GM19023 (cell line): ENCODE data around the gene PIK3CB.
A peak's percentile ranks its signal among the peaks of the same experiment; 100 is the strongest.
"Not testable (repeated sequence)": the region's sequence is repeated elsewhere in the genome, so short reads cannot be mapped to it uniquely, and the experiment has no call there.

Experiments used
- ATAC-seq: cut with Tn5 transposase; IDR thresholded peaks from one replicate; pipeline ENCODE4 v1.9.1; 2021; ENCODE audit warnings: mild to moderate bottlenecking, moderate library complexity; ENCODE audit not compliant: unreplicated experiment

Gene PIK3CB

DNA sequence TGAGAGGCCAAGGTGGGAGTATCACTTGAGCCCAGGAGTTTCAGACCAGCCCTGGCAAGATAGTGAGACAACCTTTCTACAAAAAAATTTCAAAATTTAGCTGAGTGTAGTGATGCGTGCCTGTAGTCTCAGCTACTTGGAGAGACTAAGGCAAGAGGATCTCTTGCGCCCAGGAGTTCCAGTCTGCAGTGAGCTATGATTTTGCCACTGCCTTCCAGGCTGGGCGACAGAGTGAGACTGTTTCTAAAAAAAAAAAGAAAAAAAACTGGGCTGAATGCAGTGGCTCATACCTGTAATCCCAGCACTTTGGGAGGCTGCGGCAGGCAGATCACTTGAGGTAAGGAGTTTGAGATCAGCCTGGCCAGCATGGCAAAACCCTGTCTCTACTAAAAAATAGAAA, 14.0 kb upstream of the PIK3CB start:
- ATAC-seq: no peak

DNA sequence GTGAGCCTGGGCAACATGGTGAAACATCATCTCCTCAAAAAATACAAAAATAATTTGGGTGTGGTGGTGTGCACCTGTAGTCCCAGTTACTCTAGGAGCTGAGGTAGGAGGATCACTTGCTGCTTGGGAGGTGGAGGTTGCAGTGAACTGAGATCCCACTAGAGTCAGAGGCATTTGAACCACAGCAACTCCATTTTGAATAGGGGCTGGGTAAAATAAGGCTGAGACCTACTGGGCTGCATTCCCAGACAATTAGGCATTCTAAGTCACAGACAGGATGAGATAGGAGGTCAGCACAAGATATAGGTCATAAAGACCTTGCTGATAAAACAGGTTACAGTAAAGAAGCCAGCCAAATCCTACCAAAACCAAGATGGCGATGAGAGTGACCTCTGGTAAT, 12.1 kb upstream of the PIK3CB start:
- not testable (repeated sequence) for ATAC-seq

DNA sequence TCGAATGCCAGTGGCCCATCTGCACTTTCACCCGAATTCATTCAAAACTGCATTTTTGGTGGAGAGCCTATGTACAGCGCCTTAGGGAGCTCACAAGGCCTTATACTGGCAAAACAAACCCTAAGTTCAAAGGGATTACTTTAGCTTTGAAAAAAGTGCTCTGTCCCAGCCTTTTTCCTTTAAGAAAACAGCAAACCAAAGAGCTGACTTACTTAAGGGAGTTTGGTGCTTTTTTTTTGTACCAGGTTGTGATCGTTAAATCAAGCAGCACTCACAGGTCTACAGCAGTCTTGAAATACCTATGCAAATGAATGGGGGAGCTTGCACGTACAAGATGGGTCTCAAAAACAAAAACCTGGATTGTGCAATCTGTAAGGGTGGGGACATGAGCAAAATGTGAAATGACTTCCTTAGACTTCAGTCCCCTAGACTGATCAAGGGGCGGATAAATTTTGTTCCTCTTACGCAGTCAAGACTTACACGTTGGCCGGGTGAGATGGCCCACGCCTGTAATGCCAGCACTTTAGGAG, 11.6 kb upstream of the PIK3CB start:
- ATAC-seq: no peak

DNA sequence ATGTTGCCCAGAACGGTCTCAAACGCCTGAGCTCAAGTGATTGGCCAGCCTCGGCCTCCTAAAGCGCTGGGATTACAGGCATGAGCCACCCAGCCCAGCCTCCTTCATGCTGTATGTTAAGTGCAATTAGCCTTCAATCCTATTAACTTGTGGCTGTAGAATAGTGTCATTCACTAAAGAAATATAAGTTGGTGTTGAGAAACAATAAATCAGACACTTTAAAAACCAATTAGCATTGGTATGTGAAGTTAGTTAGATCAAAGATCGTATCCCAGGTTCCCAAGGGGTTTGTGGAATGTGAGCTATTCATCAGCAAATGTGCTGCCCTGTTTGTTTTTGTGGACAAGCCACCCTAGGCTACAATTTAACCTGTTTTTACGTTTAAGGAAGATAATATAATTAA, 11.0 kb upstream of the PIK3CB start:
- no peak for ATAC-seq

DNA sequence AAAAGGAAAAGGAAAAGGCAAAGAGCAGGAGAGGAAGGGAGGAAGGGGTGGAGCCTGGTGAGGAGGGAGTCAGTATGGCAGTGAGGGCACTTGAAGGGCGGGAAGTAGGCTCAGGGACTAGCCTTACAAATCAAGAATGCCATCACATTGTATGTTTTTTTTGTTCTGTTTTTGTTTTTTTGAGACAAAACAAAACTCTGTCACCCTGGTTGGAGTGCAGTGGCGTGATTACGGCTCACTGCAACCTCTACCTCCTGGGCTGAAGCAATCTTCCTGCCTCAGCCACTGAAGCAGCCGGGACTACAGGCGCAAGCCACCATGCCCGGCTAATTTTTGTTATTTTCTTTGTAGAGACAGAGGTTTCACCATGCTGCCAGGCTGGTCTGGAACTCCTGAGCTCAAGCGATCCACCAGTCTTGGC, 10.5 kb upstream of the PIK3CB start:
- ATAC-seq: no peak

DNA sequence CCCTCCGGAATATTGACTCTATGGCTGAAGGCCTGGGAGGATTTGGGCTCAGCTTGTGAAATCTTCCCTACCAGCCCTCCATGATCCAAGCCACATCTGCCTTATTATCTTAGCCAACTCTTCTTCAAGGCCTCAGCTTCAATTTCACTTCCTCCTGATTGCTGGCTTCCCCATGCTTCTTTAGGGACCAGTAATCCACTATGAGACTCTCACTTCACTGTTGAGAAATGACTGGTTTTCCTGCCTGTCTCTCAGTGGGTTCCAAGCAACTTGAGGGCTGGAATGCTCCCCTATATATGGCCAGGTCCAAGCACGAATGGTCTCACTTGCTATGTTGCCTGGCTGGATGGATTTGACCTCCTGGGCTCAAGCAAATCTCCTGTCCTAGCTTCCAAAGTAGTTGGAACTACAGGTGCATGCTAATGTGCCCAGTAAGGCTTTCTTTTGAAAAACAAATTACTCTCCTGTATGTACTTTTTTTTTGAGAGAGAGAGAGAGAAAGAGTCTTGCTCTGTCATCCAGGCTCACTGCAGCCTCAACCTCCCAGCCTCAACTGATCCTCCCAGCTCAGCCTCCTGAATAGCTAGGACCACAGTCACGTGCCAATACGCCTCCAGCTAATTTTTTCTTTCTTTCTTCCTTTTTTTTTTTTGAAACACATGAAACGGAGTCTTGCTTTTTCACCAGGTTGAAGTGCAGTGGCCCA, 7.9 kb upstream of the PIK3CB start:
- no peak for ATAC-seq

DNA sequence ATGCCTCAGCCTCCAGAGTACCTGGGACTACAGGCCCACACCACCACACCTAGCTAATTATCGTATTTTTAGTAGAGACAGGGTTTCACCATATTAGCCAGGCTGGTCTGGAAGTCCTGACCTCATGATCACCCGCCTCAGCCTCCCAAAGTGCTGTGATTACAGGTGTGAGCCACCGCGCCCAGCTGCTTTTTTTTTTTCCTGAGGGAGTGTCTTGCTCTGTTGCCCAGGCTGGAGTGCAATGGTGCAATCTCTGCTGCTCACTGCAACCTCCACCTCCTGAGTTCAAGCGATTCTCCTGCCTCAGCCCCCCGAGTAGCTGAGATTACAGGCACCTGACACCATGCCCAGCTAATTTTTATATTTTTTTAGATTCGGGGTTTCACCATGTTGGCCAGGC, 3.7 kb upstream of the PIK3CB start:
- ATAC-seq: not testable (repeated sequence)

DNA sequence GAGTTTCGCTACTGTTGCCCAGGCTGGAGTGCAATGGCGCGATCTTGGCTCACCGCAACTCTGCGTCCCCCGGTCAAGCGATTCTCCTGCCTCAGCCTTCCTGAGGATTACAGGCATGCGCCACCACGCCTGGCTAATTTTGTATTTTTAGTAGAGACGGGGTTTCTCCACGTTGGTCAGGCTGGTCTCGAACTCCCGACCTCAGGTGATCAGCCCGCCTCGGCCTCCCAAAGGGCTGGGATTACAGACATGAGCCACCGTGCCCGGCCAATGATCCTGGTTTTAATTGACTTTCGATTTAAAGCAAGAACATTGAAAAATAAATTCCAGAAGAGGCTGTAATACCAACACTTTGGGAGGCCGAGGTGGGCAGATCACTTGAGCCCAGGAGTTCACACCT, 1.1 kb upstream of the PIK3CB start:
- ATAC-seq: not testable (repeated sequence)

DNA sequence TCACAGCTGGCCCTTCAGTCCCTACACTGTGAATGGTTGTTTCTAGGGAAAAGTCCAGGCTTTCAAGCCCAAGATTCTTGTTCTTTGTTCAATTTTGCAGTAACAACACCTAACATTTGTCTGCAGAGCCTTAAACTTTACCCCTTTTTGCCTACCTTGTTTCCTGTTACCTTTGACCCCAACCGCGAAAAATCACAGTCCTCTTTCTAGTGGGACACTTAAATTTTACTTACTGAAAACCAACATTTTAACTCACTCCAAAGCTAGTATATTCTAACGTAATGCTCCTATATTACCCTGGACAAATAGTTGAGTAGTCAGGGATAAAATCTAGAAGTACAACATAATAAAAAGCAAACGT, 649 bp upstream of the PIK3CB start:
- ATAC-seq: no peak

DNA sequence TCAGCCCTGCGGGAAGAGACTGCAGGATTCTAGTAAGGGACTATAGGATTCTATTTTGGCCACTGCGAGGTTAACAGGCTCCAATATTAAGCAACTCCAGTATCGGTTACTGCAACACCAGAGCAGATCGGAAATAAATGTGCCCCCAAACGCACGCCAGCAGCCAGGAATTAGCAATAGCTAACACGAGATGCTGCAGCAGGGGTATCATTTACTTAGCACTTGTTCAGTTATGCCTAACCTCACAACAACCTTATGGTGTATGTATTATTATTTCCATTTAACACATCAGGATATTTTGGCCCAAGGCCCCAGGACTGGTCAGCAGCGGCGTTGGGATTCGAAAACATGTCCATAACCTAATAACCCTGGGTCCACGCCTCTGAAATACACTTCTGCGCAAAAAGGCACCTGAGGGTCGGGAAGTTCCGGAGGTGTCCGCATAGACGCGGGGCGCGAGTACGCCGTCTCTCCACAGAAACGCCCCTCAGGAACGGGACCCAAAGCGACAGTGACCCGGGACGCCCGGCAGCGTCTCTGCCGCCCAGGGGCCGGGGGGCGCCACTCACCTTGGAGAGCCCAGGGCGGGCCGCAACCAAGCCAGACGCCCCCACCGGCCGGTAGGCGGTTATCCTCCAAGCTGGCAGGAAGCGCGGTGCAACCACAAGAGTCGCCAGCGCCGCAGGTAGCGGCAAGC, 681 bp downstream of the PIK3CB start:
- peak; percentile 2 for ATAC-seq

DNA sequence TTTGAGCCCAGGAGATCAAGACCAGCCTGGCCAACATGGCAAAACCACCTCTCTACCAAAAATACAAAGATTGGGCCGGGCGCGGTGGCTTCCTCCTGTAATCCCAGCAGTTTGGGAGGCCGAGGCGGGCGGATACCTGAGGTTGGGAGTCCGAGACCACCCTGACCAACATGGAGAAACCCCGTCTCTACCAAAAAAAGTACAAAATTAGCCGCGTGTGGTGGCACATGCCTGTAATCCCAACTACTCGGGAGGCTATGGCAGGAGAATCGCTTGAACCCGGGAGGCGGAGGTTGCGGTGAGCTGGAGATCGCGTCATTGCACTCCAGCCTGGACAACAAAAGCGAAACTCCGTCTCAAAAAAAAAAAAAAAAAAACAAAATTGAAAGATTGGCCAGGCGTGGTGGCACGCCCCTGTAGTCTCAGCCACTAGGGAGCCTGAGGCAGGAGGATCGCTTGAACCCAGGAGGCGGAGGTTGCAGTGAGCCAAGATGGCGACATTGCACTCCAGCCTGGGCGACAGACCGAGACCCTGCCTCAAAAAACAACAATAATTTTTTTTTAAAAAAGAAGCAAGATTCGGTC, 2.2 kb downstream of the PIK3CB start:
- not testable (repeated sequence) for ATAC-seq

DNA sequence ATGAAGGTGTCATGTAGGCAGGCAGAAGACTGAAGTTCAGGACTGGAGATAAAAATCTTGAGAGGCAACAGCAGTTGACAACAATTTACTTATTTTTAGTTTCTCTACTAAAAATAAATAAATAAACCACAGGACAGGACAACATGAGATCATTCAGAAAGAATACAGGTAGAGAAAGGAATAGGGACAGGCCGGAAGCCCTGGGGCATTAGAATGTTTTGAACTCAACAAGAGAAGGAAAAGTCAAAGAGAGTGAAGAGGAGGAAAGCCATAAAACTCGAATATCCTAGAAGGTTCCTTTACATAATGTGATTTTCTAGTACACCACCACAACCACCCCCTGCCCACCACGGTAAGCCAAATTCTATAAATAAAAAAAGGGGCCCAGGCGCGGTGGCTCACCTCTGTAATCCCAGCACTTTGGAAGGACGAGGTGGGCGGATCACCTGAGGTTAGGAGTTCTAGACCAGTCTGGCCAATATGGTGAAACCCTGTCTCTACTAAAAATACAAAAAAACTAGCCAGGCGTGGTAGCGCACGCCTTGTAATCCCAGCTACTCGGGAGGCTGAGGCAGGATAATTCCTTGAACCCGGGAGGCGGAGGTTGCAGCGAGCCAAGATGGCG, 4.7 kb downstream of the PIK3CB start:
- ATAC-seq: no peak

DNA sequence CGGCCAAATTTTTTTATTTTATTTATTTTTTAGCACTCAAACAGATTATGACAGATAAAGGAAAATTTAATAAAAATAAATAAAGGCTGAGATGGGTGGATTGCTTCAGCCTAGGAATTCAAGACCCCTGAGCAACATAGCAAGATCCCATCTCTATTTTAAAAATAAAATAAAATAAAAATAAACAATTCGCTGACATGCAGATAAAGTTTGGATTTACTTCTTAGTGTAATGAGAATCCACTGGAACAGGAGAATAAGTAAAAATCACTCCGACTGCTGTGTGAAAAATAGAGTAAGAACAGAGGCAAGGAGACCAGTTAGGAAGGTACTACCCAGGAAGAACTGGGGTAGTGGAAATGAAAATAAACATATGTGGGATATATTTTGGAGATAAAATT, 5.6 kb downstream of the PIK3CB start:
- no peak for ATAC-seq

DNA sequence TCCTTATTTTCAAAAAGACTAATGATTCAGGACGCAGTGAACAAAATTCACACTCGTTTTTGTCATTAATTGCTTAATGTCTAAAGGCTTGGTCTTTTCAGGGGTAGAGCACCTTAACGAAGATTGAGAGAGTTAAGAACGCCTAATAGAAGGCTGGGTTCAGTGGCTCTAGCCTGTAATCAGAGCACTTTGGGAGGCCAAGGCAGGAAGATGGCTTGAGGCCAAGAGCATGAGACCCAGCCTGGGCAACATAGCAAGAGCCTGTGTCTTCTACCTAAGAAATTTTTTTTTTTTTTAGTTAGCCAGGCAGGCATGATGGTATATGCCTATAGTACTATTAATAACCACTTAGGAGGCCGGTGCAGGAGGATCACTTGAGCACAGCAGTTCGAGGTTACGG, 7.5 kb downstream of the PIK3CB start:
- ATAC-seq: no peak

DNA sequence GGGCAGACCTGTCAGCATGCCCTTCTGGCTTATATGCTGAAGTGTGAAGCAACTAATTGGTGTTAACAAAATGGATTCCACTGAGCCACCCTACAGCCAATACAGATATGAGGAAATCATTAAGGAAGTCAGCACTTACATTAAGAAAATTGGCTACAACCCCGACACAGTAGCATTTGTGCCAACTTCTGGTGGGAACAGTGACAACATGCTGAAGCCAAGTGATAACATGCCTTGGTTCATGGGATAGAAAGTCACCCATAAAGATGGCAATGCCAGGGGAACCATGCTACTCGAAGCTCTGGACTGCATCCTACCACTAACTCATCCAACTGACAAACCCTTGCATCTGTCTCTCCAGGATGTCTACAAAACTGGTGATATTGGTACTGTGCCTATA, 9.4 kb downstream of the PIK3CB start:
- no peak for ATAC-seq

DNA sequence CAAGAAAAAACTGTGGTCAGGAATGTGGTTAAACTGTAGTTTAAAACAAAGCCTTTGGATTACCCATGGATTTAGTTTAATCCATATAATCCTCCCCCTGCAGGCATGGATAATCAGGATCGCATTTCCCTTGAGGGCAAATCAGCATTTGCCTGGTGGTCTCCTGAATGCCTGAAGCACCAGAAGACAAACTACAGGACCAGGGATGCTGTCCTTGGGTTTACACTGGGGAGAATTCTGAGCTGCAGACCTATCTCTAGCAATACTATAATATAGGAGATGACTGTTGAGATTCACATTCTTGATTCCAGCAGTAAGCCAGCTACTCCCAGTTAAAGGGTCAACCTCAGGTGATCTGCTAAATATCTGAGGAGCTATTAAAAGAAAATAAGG, 10.6 kb downstream of the PIK3CB start:
- ATAC-seq: no peak

DNA sequence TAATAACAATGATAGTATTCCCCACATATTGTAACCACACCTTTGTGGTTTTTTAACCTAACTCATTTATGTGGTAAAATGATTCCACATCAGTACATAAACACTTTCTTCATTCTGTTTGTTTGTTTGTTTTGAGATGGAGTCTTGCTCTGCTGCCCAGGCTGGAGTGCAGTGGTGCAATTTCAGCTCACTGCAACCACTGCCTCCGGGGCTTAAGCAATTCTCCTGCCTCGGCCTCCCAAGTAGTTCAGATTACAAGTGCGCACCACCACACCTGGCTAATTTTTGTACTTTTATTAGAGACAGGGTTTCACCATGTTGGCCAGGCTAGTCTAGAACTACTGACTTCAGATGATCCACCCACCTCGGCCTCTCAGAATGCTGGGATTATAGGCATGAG, 14.3 kb downstream of the PIK3CB start:
- ATAC-seq: not testable (repeated sequence)

DNA sequence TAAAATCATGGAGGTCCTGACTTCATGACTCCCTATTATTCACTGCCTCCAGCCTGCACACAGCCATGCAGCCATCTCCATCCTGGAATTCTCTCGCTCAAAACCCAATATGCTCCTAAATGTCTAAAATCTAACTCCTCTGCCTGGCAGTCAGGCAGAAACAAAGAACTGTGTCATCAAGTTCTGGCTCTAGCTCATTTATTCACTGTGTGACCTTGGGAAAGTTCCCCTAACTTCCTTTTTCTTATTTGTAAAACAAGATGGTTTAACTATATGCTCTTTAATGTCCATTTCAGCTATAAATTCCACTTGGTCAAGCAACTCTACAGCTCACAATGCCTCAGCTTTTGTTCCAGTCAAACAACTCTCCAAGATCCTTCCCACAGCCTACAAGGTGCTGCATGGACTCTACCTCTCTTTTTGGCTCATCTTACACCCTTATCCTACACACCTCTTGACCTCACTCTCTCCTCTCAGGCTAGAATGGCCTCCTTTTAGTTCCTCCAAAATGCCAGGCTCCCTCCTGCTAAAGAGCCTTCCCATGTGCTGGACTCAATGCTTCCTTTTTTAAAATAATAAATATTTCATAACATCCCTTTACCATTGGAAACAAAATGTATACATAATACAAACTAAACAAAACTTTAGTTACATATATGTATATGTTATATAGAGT, 16.4 kb downstream of the PIK3CB start:
- no peak for ATAC-seq

DNA sequence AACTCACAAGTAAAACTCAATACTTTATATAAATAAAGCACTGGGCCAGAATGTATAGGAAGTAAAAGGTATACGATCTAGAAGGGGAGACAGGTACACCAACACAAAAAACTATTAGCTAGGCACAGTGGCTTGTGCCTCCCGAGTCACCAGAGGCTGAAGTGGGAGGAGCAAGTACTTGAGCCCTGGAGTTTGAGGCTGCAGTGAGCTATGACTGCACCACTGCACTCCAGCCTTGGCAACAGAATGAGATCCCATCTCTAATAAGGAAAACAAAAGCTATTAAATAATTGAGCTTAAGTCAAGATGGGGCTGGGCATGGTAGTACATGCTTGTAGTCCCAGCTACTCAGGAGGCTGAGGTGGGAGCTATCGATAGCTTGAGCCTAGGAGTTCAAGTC, 17.0 kb downstream of the PIK3CB start:
- ATAC-seq: no peak

DNA sequence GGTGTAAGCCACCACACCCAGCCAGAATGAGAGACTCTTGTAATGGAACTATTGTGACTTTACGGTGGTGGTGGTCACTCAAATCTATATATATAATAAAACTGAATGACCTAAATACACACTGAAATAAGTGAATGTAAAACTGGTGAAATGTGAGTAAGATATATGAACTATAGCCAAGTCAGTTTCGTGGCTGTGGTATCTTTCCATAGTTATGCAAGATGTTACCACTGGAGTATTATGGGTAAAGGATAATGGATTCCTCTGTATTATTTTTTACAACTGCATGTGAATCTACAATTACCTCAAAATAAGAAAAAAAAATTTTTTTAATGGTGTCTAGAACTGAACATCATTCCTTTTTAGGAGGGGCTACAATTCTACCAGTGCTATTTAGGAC, 21.9 kb downstream of the PIK3CB start:
- no peak for ATAC-seq
